AG09319 (cell line): ENCODE results near the gene GSTM5.
"Not testable (repeated sequence)": the region's sequence is repeated elsewhere in the genome, so short reads cannot be mapped to it uniquely, and the experiment has no call there.

Source experiments
- DNase-seq: peaks from one replicate; pipeline ENCODE4 v3.0.0-alpha.2; 2010; ENCODE audit warnings: low read depth; ENCODE audit errors: extremely low read depth
- CTCF ChIP-seq: IDR thresholded peaks from 2 replicates; pipeline ENCODE4 v1.5.1; 2011; ENCODE audit warnings: low read depth, mild to moderate bottlenecking, inconsistent platforms, low read length, moderate library complexity

The GSTM5 gene

GRCh38 chr1:109697066-109697465 is 15.0 kb upstream of the GSTM5 start:
- no peak for TF ChIP-seq CTCF
- DNase-seq = no peak

DNA sequence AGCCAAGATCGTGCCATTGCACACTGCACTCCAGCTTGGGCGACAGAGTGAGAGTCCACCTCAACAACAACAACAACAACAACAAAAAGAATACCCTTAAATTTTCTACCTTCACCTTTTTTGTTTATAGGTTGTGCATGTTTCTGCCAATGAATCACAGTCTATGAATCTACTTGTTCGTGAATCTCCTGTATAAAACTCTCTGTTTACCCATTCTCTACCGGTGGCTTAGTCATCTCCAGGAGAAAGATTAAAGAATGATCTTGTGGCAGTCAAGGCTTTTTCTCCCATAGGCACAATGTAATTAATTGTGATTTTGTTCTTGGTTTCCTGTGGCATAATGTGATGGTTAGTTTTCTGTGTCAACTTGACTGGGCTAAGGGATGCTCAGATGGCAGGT is 14.2 kb upstream of the GSTM5 start:
- DNase-seq = not testable (repeated sequence)

DNA sequence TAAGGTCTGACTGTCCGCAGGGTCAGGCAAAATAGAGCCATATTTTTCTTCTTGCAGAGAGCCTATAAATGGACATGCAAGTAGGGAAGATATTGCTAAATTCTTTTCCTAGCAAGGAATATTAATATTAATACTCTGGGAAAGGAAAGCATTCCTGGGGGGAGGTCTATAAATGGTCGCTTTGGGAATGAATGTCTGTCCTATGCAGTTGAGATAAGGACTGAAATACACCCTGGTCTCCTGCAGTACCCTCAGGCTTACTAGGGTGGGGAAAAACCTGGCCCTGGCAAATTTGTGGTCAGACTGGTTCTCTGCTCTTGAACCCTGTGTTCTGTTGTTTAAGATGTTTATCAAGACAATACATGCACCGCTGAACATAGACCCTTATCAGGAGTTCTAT is 9.1 kb upstream of the GSTM5 start:
- not testable (repeated sequence) for DNase-seq

DNA sequence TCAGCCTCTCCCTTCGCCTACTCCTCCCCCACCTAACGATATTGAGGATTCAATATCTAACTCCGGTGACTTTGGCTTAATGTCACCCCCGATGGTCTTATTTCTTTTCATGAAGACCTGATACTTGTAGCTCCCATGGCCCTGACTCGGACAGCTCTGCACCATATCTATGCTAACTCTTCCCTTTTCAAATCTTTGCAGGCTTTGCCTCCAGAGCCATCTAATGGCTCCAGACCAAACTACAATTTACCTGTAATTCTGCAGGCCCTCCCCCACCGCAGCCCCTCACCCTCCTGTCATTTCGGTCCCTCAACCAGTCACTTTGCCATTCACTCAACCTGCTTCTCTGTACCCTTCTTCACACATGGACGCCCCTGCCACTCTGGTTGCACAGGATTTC is 7.9 kb upstream of the GSTM5 start:
- no peak for DNase-seq
- no peak for TF ChIP-seq CTCF

- no peak for TF ChIP-seq CTCF
- DNase-seq = no peak
These were observed 6.6 kb upstream of the GSTM5 start for GRCh38 chr1:109705411-109705810.

- not testable (repeated sequence) for DNase-seq
These were observed 3.1 kb upstream of the GSTM5 start for GRCh38 chr1:109708949-109709348.

- DNase-seq = not testable (repeated sequence)
These were observed 2.2 kb upstream of the GSTM5 start for GRCh38 chr1:109709822-109710221.

DNA sequence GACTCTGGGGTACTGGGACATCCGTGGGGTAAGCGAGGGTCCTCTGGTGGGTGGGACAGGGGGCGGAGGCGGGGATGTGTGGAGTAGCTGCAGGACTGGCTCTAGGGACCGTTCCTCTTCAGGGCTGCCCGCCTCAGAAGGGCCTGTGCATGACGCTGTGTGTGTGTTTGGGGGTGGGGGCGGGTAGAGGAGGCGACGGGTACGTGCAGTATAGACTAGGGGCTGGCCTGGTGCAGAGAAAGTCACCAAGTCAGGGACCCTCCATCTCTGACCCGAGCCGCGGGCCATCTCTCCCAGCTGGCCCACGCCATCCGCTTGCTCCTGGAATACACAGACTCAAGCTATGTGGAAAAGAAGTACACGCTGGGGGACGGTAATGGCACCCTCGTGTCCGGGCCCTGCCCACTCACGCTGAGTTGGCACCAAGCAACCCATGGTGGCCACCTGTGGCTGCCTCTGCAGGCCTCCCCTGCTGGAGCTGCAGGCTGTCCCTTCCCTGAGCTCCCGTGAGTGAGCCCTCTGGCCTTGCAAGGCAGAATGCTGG is 342 bp downstream of the GSTM5 start:
- no peak for DNase-seq
- TF ChIP-seq CTCF = no peak

DNA sequence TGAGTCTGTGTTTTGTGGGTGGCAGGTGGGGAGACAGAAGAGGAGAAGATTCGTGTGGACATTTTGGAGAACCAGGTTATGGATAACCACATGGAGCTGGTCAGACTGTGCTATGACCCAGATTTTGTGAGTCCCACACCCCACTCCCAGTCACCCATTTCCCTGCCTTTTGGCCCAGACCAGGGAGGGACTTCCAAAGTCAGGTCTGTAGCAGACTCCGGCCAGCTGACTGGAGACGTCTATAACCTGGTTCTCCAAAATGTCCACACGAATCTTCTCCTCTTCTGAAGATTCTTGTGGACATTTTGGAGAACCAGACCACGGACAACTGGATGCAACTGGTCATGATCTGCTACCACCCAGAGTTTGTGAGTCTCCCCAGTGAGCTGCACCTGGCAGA is 1.6 kb downstream of the GSTM5 start:
- TF ChIP-seq CTCF = no peak
- DNase-seq = no peak

DNA sequence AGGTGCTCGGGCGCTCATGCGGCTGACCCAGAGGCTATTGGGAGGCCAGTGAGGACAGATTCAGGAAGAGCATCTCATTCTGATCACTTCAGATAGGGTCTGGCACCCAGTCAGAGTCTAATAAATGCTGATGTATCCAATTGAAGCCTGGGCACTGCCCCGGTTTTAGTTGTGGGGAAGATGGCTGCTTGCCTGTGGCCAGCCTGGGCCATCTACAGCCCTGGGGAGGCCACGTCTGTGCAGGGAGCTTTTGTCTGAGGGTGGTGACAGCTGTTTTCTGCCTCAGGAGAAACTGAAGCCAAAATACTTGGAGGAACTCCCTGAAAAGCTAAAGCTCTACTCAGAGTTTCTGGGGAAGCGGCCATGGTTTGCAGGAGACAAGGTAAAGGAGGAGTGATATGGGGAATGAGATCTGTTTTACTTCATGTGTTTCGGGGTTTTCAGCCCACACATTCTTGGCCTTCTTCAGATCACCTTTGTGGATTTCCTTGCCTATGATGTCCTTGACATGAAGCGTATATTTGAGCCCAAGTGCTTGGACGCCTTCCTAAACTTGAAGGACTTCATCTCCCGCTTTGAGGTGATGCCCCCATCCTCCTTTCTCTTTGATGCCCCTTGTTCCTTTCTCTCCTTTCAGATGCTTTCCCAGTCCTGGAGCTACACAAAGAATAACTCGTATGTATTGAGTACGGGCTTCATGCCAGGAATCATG is 2.8 kb downstream of the GSTM5 start:
- no peak for TF ChIP-seq CTCF
- DNase-seq = no peak
